Mesendoderm (in vitro differentiated cells): ENCODE measurements around the gene MAD2L2.

Experiments
- DNase-seq: peaks from one replicate; pipeline ENCODE4 v3.0.0; 2013
- H2AK5ac ChIP-seq: 2 replicates; pipeline ENCODE4 v1.6.1; 2013; ENCODE audit warnings: low read length, inconsistent platforms
- H2BK120ac ChIP-seq: 2 replicates; pipeline ENCODE4 v1.6.1; 2013; ENCODE audit warnings: low read depth, mild to moderate bottlenecking, low read length, moderate library complexity, mixed read lengths
- H2BK15ac ChIP-seq: replicated peaks from 2 replicates; pipeline ENCODE4 v1.6.1; 2013; ENCODE audit warnings: low read depth, mild to moderate bottlenecking, moderate library complexity
- H2BK5ac ChIP-seq: 2 replicates; pipeline ENCODE4 v1.6.1; 2013; ENCODE audit warnings: low read length, inconsistent platforms
- H3K18ac ChIP-seq: 2 replicates; pipeline ENCODE4 v1.6.1; 2013; ENCODE audit warnings: mild to moderate bottlenecking, low read length, mixed read lengths
- H3K23ac ChIP-seq: one replicate; pipeline ENCODE4 v1.6.1; 2013; ENCODE audit warnings: low read length
- H3K27ac ChIP-seq: 2 replicates; pipeline ENCODE4 v1.5.1; 2013; ENCODE audit warnings: low read depth, mild to moderate bottlenecking, inconsistent platforms, low read length, moderate library complexity
- H3K27me3 ChIP-seq: 2 replicates; pipeline ENCODE4 v1.6.1; 2013; ENCODE audit warnings: low read length, control low read depth, mild to moderate bottlenecking, inconsistent platforms; ENCODE audit not compliant: insufficient read depth, poor library complexity
- H3K36me3 ChIP-seq: 2 replicates; pipeline ENCODE4 v1.6.1; 2013; ENCODE audit warnings: low read length, inconsistent platforms; ENCODE audit not compliant: control insufficient read depth, insufficient read depth
- H3K4ac ChIP-seq: one replicate; pipeline ENCODE4 v1.6.1; 2013; ENCODE audit warnings: low read depth, mild to moderate bottlenecking, low read length, moderate library complexity
- H3K4me1 ChIP-seq: 2 replicates; pipeline ENCODE4 v1.6.1; 2013; ENCODE audit warnings: low read depth, low read length, inconsistent platforms; ENCODE audit not compliant: control insufficient read depth
- H3K4me2 ChIP-seq: 2 replicates; pipeline ENCODE4 v1.6.1; 2013; ENCODE audit warnings: low read length
- H3K4me3 ChIP-seq: 2 replicates; pipeline ENCODE4 v1.5.1; 2013; ENCODE audit warnings: mild to moderate bottlenecking, low read length
- H3K56ac ChIP-seq: one replicate; pipeline ENCODE4 v1.6.1; 2013; ENCODE audit warnings: low read length
- H3K79me1 ChIP-seq: 2 replicates; pipeline ENCODE4 v1.6.1; 2013; ENCODE audit warnings: low read length, inconsistent platforms
- H3K79me2 ChIP-seq: 2 replicates; pipeline ENCODE4 v1.6.1; 2013; ENCODE audit warnings: mild to moderate bottlenecking, low read length; ENCODE audit not compliant: control insufficient read depth, insufficient read depth
- H3K9ac ChIP-seq: 2 replicates; pipeline ENCODE4 v1.6.1; 2013; ENCODE audit warnings: low read length, inconsistent platforms
- H4K5ac ChIP-seq: one replicate; pipeline ENCODE4 v1.6.1; 2013; ENCODE audit warnings: low read length
- H4K8ac ChIP-seq: one replicate; pipeline ENCODE4 v1.6.1; 2013; ENCODE audit warnings: low read depth, mild to moderate bottlenecking, control low read depth, low read length, moderate library complexity
- WGBS: extraction: QIAGEN DNeasy Blood & Tissue Kit; methylation state at CpG from one replicate; pipeline ENCODE4 v1.1.7; 2013; ENCODE audit warnings: low lambda C conversion rate, missing lambda C conversion rate; ENCODE audit not compliant: insufficient coverage; ENCODE audit errors: extremely low coverage; 5-methylcytosine and 5-hydroxymethylcytosine counted together

Gene MAD2L2

DNA sequence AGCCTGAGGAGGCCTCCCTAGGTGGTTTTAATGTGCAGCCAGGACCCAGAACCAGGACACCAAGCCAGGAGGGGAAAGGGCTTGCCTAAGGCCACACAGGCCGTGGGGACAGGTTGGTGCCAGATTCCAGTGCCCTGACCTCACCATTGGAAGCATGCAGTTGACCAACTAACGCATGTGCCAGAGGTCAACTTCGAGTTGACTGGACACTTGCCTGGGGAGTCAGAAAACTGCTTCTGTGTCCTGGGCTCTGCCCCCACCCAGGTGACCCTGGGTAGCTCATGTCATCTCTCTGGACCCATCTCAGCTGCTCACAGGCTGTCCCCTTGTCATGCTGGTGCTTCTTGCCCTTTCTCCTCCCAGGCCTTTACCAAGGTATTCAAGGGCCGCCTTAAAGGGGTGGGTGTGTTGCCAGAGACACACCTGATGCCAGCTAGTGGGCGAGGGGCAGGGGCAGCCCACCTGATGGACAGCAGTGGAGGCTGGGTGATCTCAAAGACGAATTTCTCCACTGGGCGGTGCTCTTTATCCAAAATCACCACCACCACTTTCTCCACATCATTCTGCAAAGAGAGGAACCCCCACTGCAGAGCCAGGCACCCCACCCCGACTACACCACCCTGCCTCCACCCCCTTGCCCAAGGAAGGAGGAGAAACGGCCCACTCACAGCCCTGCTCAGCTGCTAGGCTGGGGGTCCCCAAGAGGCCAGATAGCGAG is 4.4 kb downstream of the MAD2L2 start:
- H3K79me2 ChIP-seq: peaks cover 2% of the 10 kb centered on the region
- no peak overlapping the region for H3K18ac ChIP-seq
- H2BK15ac ChIP-seq: no peak overlapping the region
- no peak overlapping the region for H3K4me2 ChIP-seq
- WGBS: no CpG with 5 or more reads among the region's 10 CpGs
- no peak for DNase-seq
- no peak overlapping the region for H4K5ac ChIP-seq
- H3K9ac ChIP-seq: no peak overlapping the region
- peaks cover under 1% of the 10 kb centered on the region for H3K4me1 ChIP-seq
- H3K27me3 ChIP-seq: no peaks in the 10 kb centered on the region
- no peak overlapping the region for H4K8ac ChIP-seq
- H3K4me3 ChIP-seq: no peak overlapping the region
- no peak overlapping the region for H3K23ac ChIP-seq
- H2BK5ac ChIP-seq: no peak overlapping the region
- no peak overlapping the region for H3K27ac ChIP-seq
- H3K4ac ChIP-seq: no peak overlapping the region
- peaks cover 1% of the 10 kb centered on the region for H3K79me1 ChIP-seq
- no peak overlapping the region for H2AK5ac ChIP-seq
- H3K36me3 ChIP-seq: peaks cover 11% of the 10 kb centered on the region
- no peak overlapping the region for H3K56ac ChIP-seq
- H2BK120ac ChIP-seq: no peak overlapping the region

DNA sequence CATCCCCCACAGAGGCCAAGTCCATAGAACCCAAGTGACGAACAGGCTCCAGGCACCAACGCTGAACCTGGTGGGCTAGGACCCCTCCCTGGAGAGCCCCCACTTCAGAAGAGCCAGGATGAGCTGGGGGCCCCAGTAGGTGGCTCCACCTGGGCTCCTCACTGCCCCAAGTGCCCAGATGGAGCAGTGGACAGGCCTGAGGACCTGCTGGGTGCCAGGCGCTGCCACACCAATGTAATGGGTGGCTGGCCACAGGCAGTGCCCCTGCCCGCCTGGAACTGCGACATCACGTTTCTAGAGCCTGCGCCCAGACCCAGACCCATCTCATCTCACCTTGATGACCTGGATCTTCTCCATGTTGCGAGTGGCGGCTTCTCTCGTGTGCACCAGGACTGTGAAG is 5.6 kb downstream of the MAD2L2 start:
- H3K79me1 ChIP-seq: peaks cover 1% of the 10 kb centered on the region
- no peak overlapping the region for H3K23ac ChIP-seq
- H3K36me3 ChIP-seq: peaks cover 11% of the 10 kb centered on the region
- no peak overlapping the region for H4K8ac ChIP-seq
- H3K27me3 ChIP-seq: no peaks in the 10 kb centered on the region
- H2BK120ac ChIP-seq: no peak overlapping the region
- no peaks in the 10 kb centered on the region for H3K4me1 ChIP-seq
- WGBS: no CpG with 5 or more reads among the region's 10 CpGs
- no peak overlapping the region for H3K9ac ChIP-seq
- no peak overlapping the region for H3K56ac ChIP-seq
- no peak for DNase-seq
- H2AK5ac ChIP-seq: no peak overlapping the region
- no peak overlapping the region for H3K18ac ChIP-seq
- no peak overlapping the region for H3K4me2 ChIP-seq
- no peak overlapping the region for H2BK5ac ChIP-seq
- peaks cover 2% of the 10 kb centered on the region for H3K79me2 ChIP-seq
- no peak overlapping the region for H2BK15ac ChIP-seq
- H3K4me3 ChIP-seq: no peak overlapping the region
- no peak overlapping the region for H3K27ac ChIP-seq
- H3K4ac ChIP-seq: no peak overlapping the region
- H4K5ac ChIP-seq: no peak overlapping the region

DNA sequence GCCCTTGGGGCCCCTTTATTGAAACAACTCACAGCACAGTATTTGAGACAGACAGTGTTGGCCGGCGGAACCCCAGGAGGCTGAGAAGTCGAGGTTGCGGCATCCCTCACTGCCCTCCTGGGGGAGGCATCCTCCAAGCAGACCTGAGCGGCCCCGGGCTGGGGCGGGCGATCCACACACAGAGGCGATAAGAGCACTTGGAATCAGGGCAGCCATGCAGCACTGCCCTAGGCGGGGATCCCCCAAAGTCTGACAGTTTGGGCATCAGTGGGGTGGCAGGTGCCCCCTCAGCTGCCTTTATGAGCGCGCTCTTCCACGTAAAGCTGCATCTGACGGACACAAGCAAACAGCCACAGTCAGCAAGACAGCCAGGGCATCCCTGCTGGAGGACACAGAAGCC is 6.5 kb downstream of the MAD2L2 start:
- H4K8ac ChIP-seq: no peak overlapping the region
- no peak overlapping the region for H3K4me2 ChIP-seq
- no peak overlapping the region for H3K9ac ChIP-seq
- H3K27ac ChIP-seq: no peak overlapping the region
- no peak overlapping the region for H2BK5ac ChIP-seq
- H3K36me3 ChIP-seq: peaks cover 11% of the 10 kb centered on the region
- H3K18ac ChIP-seq: no peak overlapping the region
- H2BK120ac ChIP-seq: no peak overlapping the region
- no peak for DNase-seq
- no peaks in the 10 kb centered on the region for H3K4me1 ChIP-seq
- no peak overlapping the region for H3K4me3 ChIP-seq
- no peak overlapping the region for H3K23ac ChIP-seq
- H3K27me3 ChIP-seq: no peaks in the 10 kb centered on the region
- no peak overlapping the region for H2AK5ac ChIP-seq
- WGBS: no CpG with 5 or more reads among the region's 14 CpGs
- H3K56ac ChIP-seq: no peak overlapping the region
- H3K79me2 ChIP-seq: peaks cover 2% of the 10 kb centered on the region
- no peak overlapping the region for H4K5ac ChIP-seq
- H3K4ac ChIP-seq: no peak overlapping the region
- H2BK15ac ChIP-seq: no peak overlapping the region
- H3K79me1 ChIP-seq: peaks cover 1% of the 10 kb centered on the region

DNA sequence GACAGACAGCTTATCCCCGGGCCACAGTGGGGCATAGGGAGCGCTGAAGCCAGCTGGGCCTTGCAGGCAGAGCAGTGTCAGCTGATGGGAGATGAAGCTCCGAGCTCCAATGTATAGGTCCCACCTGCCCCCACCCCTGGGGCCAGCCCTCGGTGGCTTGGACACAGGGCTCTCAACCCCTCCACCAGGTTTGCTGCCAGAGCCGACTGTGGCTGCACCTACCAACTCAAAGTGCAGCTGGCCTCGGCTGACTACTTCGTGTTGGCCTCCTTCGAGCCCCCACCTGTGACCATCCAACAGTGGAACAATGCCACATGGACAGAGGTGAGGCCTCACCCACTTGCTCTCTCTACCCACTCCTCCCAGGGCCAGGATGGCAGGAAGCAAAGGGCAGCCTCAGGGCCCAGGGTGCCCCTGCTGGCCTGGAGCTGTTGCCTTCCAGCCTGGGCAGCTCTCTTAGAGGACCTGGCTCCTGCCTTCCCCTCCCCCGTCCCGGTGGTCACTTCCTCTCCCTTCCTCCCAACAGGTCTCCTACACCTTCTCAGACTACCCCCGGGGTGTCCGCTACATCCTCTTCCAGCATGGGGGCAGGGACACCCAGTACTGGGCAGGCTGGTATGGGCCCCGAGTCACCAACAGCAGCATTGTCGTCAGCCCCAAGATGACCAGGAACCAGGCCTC is 7.7 kb downstream of the MAD2L2 start:
- no CpG with 5 or more reads among the region's 14 CpGs for WGBS

DNA sequence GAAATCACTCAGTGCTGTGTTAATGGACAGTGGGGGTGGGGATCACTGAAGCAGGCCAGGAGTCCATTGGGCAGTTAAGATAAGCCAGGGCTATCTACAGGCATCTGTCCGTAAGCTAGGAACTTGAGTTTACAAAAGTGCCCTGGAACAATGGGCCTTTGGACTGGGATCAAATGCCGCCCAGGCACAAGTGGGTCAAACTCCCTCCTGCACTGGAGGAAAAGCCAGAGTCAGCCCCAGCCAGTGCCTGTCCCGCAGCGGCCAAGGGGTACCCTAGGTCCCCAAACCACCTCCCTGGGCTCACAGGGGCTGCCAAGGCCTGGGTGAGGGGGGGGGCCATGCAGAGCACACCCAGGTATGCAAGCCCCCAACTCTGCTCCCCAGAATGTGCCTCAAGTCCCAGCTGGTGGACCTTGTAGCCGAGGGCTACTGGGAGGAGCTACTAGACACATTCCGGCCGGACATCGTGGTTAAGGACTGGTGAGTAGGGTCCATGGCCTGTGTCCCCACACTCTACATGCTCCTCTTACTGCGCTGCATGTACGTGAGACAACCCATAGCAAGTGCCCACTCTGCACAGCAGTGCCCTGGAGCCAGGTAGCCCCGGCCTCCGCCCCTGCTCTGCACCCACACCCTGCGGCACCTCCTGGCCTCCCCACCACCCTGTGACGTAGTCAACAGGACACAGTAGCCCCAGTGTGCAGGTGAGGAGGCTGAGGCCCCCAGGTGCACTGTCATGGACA is 9.2 kb downstream of the MAD2L2 start:
- WGBS: no CpG with 5 or more reads among the region's 14 CpGs
- H3K23ac ChIP-seq: no peak overlapping the region
- no peak overlapping the region for H4K8ac ChIP-seq
- H3K4me3 ChIP-seq: no peak overlapping the region
- no peak overlapping the region for H4K5ac ChIP-seq
- no peaks in the 10 kb centered on the region for H3K4me1 ChIP-seq
- no peak overlapping the region for H3K4ac ChIP-seq
- H3K27ac ChIP-seq: no peak overlapping the region
- no peak overlapping the region for H2BK5ac ChIP-seq
- no peak overlapping the region for H2BK15ac ChIP-seq
- no peaks in the 10 kb centered on the region for H3K27me3 ChIP-seq
- no peaks in the 10 kb centered on the region for H3K79me2 ChIP-seq
- no peak overlapping the region for H2BK120ac ChIP-seq
- H3K36me3 ChIP-seq: peaks cover 11% of the 10 kb centered on the region
- H3K18ac ChIP-seq: no peak overlapping the region
- no peak overlapping the region for H3K9ac ChIP-seq
- H2AK5ac ChIP-seq: no peak overlapping the region
- no peak overlapping the region for H3K56ac ChIP-seq
- H3K79me1 ChIP-seq: no peaks in the 10 kb centered on the region
- DNase-seq: no peak
- no peak overlapping the region for H3K4me2 ChIP-seq

More for the DNA sequence above, 7.7 kb downstream of the MAD2L2 start:
- Histone ChIP-seq H3K79me1 (no peaks in the 10 kb centered on the region), H4K8ac (no peak overlapping the region), H3K27ac (no peak overlapping the region), H2AK5ac (no peak overlapping the region), H3K4me1 (no peaks in the 10 kb centered on the region), H3K18ac (no peak overlapping the region), H3K9ac (no peak overlapping the region), H3K4me3 (no peak overlapping the region), H3K56ac (no peak overlapping the region), H2BK120ac (no peak overlapping the region), H3K79me2 (no peaks in the 10 kb centered on the region), H3K23ac (no peak overlapping the region), H3K27me3 (no peaks in the 10 kb centered on the region), H4K5ac (no peak overlapping the region), H2BK15ac (no peak overlapping the region), H3K36me3 (peaks cover 11% of the 10 kb centered on the region), H3K4ac (no peak overlapping the region), H2BK5ac (no peak overlapping the region), H3K4me2 (no peak overlapping the region)
- DNase-seq: no peak
